ENCODE data around the gene ALDH3B1. TPM values are rescaled to one million over a fixed set of nuclear protein-coding genes. Genes with fewer than 3 reads are reported as not detected.
A peak's percentile ranks its signal among the peaks of the same experiment; 100 is the strongest.
"Not testable (repeated sequence)": the region's sequence is repeated elsewhere in the genome, so short reads cannot be mapped to it uniquely, and the experiment has no call there.

Gene ALDH3B1, protein sequence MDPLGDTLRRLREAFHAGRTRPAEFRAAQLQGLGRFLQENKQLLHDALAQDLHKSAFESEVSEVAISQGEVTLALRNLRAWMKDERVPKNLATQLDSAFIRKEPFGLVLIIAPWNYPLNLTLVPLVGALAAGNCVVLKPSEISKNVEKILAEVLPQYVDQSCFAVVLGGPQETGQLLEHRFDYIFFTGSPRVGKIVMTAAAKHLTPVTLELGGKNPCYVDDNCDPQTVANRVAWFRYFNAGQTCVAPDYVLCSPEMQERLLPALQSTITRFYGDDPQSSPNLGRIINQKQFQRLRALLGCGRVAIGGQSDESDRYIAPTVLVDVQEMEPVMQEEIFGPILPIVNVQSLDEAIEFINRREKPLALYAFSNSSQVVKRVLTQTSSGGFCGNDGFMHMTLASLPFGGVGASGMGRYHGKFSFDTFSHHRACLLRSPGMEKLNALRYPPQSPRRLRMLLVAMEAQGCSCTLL
- 1 to 10 TPM; 3.0 to 6.6 (median 3.5) TPM for total RNA-seq

DNA sequence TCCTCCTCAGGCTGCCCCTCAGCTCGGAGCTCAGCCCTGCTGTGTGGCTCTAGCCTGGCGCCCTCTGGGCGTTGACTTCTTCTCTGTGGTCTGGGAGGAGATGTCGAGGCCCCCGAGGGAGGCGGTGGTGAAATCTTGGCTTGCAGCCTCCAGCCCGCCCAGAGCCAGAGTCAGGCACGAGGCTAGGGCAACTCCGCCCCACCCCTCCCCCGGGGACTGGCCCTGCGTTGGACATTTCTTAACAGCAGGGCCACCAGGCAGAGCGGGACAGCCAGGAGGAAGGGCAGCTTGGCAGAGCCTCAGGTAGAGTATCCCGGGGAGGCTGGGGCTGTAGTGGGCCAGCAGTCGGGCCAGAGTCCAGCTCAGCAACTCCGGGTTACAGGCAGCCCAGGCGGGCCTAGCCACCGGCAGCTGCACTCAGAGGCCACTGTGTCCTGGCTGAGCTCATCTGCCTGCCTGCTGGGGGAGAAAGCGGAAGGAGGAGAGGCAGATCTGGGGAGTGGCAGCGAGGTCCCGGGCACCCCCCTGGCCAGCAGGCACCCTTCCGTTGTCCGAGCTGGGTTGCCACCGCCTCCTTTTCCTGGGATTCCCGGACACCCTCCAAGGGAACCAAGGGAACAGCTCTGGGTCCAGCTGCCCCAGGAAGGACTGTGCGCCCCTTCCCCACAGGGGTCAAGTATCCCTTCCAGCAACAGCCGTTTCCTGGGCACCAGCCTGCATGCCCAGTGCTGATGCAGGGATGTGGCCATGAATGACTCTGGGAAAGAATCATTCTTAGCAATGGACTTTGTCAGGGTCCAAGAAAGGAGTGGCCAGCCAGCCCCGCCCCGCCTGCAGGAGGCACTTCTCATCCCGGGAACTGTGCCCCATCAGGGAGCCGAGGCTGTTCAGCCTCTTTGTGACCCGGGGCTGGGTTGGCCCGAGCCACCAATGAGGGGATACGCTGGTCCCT, at the start of gene ALDH3B1:
TSS of gene ALDH3B1 (plus strand) at position 238 of the 952 bp plus-strand sequence. CDS start 4,971 bp downstream, outside the sequence.
- Histone ChIP-seq H3K9me3 (no peaks in the 10 kb centered on the region), H3K27ac (peak within 1 kb of the TSS; percentile 67 to 94 (median 93)), H3K36me3 (no peaks in the 10 kb centered on the region), H3K4me3 (replicated peaks in 1 of 3) (no peak within 1 kb of the TSS), H3K27me3 (no peaks in the 10 kb centered on the region), H3K4me1 (peaks cover 12 to 55% of the 10 kb centered on the region in 2 donors)
- peak; percentile 96 to 98 for DNase-seq
- intact Hi-C loops (cut with DNase I) = no loop called here
- WGBS, 2 donors = 21 to 30% methylated on average over 22 to 30 of the region's 33 CpGs
- TF ChIP-seq, protein P1, sequence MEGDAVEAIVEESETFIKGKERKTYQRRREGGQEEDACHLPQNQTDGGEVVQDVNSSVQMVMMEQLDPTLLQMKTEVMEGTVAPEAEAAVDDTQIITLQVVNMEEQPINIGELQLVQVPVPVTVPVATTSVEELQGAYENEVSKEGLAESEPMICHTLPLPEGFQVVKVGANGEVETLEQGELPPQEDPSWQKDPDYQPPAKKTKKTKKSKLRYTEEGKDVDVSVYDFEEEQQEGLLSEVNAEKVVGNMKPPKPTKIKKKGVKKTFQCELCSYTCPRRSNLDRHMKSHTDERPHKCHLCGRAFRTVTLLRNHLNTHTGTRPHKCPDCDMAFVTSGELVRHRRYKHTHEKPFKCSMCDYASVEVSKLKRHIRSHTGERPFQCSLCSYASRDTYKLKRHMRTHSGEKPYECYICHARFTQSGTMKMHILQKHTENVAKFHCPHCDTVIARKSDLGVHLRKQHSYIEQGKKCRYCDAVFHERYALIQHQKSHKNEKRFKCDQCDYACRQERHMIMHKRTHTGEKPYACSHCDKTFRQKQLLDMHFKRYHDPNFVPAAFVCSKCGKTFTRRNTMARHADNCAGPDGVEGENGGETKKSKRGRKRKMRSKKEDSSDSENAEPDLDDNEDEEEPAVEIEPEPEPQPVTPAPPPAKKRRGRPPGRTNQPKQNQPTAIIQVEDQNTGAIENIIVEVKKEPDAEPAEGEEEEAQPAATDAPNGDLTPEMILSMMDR (IDR thresholded peaks at IDR 0.05) = peak in 3 of 6 experiments; percentile 5 to 30 (median 20)
- peak in 1 of 2 donors; percentile 75 for TF ChIP-seq POLR2A (IDR thresholded peaks at IDR 0.05)

DNA sequence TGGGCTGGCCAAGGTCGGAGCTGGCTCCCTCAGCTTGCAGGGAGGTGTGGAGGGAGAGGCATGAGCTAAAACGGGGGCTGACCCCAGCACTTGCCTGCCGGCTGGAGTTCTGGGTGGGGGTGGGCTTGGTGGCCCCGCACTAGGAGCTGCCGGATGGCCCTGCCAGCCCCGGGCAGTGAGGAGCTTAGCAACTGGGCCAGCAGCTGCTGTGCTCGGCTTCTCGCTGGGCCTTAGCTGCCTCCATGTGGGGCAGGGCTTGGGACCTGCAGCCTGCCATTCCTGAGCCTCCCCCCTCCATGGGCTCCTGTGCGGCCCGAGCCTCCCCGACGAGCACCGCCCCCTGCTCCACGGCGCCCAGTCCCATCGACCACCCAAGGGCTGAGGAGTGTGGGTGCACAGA, 46.9 kb upstream of the ALDH3B1 start:
- H3K36me3 ChIP-seq; H3K4me3 ChIP-seq (replicated peaks in 1 of 3); H3K27me3 ChIP-seq; DNase-seq; H3K9me3 ChIP-seq; intact Hi-C loops (cut with DNase I); H3K27ac ChIP-seq; H3K4me1 ChIP-seq: not testable (repeated sequence)
- 88 to 93% methylated on average over 3 of the region's 16 CpGs for WGBS, 2 donors

DNA sequence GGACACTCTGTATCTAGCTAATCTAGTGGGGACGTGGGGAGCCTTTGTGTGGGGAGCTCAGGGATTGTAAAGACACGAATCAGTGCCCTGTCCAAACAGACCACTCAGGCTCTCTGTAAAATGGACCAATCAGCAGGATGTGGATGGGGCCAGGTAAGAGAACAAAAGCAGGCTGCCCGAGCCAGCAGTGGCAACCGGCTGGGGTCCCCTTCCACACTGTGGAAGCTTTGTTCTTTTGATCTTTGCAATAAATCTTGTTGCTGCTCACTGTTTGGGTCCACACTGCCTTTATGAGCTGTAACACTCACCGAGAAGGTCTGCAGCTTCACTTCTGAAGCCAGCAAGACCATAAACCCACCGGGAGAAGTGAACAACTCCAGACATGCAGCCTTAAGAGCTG, 46.2 kb upstream of the ALDH3B1 start:
- H3K36me3 ChIP-seq; intact Hi-C loops (cut with DNase I); DNase-seq; H3K27me3 ChIP-seq; H3K27ac ChIP-seq; H3K4me3 ChIP-seq (replicated peaks in 1 of 3); H3K4me1 ChIP-seq; H3K9me3 ChIP-seq: not testable (repeated sequence)
- WGBS, 2 donors = 70 to 87% methylated on average over 6 of the region's 6 CpGs

DNA sequence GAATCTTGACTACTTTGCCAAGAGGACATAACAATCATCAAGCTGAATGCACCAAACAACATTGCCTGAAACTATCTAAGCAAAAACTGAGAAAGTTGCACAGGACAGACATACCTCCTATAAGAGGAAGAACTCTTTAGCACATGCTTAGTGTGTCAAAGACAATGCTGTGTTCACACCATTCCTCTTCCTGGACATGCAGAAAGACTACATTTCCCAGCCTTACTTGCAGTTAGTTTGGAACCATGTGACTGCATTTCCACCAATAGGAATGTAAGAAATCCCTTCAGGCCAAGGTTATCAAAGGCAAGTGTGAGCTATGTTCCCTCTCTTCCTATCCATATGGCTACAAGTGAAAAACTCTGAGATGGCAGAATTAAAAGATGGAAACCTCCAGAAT, 45.4 kb upstream of the ALDH3B1 start:
- H3K36me3 ChIP-seq; H3K27me3 ChIP-seq; H3K9me3 ChIP-seq; intact Hi-C loops (cut with DNase I); H3K4me3 ChIP-seq (replicated peaks in 1 of 3); H3K27ac ChIP-seq; DNase-seq; H3K4me1 ChIP-seq: not testable (repeated sequence)

DNA sequence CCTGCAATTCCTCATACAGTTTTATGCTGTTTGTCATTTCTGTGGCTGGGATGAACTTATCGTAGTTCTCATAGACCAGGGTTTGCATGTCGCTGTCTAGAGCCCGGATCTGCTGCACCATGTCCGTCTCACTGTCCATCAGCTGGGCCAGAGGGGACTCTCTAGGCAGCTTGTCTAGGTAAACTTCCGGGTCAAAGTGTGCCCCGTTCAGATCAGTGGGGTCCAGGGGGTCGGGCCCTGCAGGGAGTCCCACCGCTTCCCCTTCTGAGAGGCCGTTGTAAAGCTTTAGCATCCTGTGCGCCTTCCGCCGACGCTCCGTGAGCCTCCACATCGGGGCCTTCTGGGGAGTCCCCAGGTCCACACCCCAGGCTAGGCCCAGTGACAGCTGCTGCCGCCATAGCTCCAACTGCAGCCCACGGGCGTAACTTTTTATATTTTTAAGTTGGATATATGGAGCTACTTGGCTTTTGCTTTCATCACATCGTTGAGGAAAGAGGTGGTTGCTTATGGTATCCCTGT, 44.2 kb upstream of the ALDH3B1 start:
- H3K27me3 ChIP-seq; DNase-seq; H3K4me3 ChIP-seq (replicated peaks in 1 of 3); H3K36me3 ChIP-seq; H3K9me3 ChIP-seq; H3K27ac ChIP-seq; intact Hi-C loops (cut with DNase I); H3K4me1 ChIP-seq: not testable (repeated sequence)
- WGBS, 2 donors = 92% methylated on average over 19 of the region's 19 CpGs

DNA sequence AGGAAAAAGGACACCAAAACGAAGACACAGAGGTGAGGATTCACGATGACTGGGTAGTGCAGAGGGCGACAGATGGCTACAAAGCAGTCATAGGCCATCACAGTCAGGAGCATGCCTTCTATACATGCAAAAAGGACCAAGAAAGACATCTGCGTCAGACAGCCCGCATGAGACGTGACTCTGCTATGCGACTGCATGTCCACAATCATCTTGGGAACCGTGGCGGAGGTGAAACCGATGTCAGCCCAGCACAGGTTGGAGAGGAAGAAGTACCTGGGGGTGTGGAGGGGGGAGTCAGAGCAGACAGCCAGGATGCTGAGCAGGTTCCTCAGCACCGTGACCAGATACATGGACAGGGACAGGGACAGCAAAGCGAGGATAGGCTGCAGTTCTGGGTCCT, 35.4 kb upstream of the ALDH3B1 start:
- 89 to 90% methylated on average over 12 of the region's 12 CpGs for WGBS, 2 donors

DNA sequence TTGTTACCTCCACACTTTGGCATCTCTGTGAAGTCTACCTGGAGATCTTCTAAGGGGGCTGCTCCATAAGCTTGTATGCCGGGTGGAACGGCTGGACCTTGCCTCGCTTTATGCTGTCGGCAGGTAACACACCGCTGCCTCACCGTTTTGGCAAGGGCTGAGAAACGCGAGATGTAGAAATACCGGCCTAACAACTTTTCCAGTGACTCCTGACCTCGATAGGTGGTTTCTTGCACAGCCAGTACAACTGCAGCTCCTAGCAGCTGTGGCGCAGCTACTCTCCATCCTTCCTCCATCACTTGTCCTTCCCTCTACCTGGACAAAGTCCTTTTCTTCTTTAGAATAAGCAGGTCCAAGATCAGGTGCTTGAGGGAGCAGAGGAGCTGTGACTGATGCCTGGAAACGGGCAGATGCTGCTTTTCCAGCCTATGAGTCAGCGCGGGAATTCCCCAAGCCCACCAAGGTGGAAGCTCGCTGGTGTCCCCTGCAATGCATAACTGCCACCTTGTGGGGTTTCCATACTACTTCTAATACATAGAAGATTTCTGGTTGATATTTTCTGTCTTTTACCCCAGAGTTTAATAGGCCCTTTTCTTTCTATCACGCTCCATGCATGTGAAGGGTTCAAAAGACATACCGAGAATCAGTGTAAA, 31.2 kb upstream of the ALDH3B1 start:
- H3K27me3 ChIP-seq; H3K4me1 ChIP-seq; intact Hi-C loops (cut with DNase I); H3K9me3 ChIP-seq; H3K36me3 ChIP-seq; H3K4me3 ChIP-seq (replicated peaks in 1 of 3): not testable (repeated sequence)
- peak; percentile 85 to 86 for DNase-seq
- H3K27ac ChIP-seq = peak overlapping the region in 1 of 3 donors; percentile 49
- WGBS, 2 donors = 40% methylated on average over 17 of the region's 17 CpGs

More for the DNA sequence above, 35.4 kb upstream of the ALDH3B1 start:
- intact Hi-C loops (cut with DNase I); H3K9me3 ChIP-seq; H3K4me3 ChIP-seq (replicated peaks in 1 of 3); H3K27ac ChIP-seq; H3K27me3 ChIP-seq; H3K36me3 ChIP-seq; H3K4me1 ChIP-seq; DNase-seq: not testable (repeated sequence)

DNA sequence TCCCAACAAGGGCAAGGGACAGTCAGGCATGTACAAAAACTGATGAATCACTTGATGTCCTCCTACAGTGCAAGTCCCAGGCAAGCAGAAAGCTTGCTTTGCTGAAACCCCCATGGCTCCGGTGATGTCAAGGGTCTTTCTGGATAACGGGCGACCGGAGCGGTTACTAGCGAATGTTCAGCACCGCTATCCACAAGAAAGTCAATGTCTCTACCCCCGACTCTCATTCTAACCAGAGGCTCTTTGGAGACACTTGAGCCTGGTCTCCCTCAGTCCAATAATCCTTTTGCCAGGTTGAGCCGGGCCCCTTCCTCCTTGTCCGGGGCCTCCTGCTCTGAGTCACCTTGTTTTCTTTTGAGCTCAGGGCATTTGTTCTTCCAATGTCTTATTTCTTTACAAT, 28.9 kb upstream of the ALDH3B1 start:
- DNase-seq; H3K27me3 ChIP-seq; H3K27ac ChIP-seq; H3K36me3 ChIP-seq; intact Hi-C loops (cut with DNase I); H3K4me1 ChIP-seq; H3K4me3 ChIP-seq (replicated peaks in 1 of 3); H3K9me3 ChIP-seq: not testable (repeated sequence)
- 82 to 88% methylated on average over 10 of the region's 10 CpGs for WGBS, 2 donors

DNA sequence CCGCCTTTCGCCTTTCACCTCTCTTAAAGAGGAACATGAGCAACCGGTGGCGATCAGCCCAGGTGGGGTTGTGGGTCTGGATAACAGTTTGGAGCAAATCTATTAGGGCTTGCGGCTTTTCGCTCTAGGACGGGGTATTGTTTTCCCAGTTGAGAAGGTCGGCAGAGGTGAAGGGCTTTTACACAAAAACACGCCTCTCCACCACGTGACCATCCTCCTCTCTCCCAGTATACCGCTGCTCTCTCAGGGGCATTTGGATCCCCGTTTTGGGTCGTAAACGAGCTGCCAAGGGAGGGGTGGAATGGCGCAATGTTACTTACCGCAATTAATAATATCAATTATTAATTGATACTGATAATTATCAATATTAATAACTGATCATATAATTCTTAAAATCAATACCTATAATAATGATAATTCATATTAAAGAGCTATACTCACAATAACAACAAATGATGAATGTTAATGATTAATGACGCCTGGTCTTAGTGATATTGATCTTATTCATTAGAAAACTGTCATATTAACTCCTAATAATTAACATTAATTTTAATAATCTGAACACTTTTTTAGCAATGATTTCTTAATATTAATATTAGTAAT, 27.8 kb upstream of the ALDH3B1 start:
- DNase-seq; H3K9me3 ChIP-seq; H3K36me3 ChIP-seq; intact Hi-C loops (cut with DNase I); H3K27me3 ChIP-seq; H3K27ac ChIP-seq; H3K4me1 ChIP-seq; H3K4me3 ChIP-seq (replicated peaks in 1 of 3): not testable (repeated sequence)
- 54 to 57% methylated on average over 17 of the region's 17 CpGs for WGBS, 2 donors
